Temporal lobe (tissue), 1 donor: ENCODE measurements around the gene PYHIN1. TPM values are rescaled to one million over a fixed set of nuclear protein-coding genes. Genes with fewer than 3 reads are reported as not detected.

Source experiments
- total RNA-seq: library from RNA; depleted of rRNA; stranded (reverse); fragments of >200 nt; gene quantifications from one replicate; pipeline ENCODE4 v1.2.3, GENCODE V29; 2014

Gene PYHIN1
- total RNA-seq, 1 donor from 2014 or later = 0.25 TPM

Other genes starting within 250 kb of the PYHIN1 start
- gene SPTA1, start 244.8 kb upstream of the PYHIN1 start, total RNA-seq = 1.2 TPM
- not detected for gene OR6K2, start 230.9 kb upstream of the PYHIN1 start, total RNA-seq
- not detected for gene OR6K3, start 210.8 kb upstream of the PYHIN1 start, total RNA-seq
- gene OR6K6, start 176.8 kb upstream of the PYHIN1 start, total RNA-seq = not detected
- not detected for gene OR6N1, start 159.4 kb upstream of the PYHIN1 start, total RNA-seq
- not detected for gene OR6N2, start 150.3 kb upstream of the PYHIN1 start, total RNA-seq
- 2.0 TPM for gene MNDA, start 100.2 kb upstream of the PYHIN1 start, total RNA-seq
- gene IFI16, start 78.4 kb downstream of the PYHIN1 start, total RNA-seq = 19.2 TPM
- 13.3 TPM for gene AIM2, start 145.2 kb downstream of the PYHIN1 start, total RNA-seq
- 136 TPM for gene CADM3, start 240.1 kb downstream of the PYHIN1 start, total RNA-seq